Endothelial cell of umbilical vein (primary cell): Measurements from ENCODE around the gene SRPK1. TPM values are rescaled to one million over a fixed set of nuclear protein-coding genes. Genes with fewer than 3 reads are reported as not detected.

Source experiments
- BruUV-seq: library from RNA; stranded (reverse); fragments of 400-500 nt; replicated peaks from 2 replicates; lab custom pipeline; 2021; lab: Mats Ljungman, UMichigan
- CTCF ChIA-PET: fragments of 300-600, 350-600 bp; sonication (Branson Sonifier 250); formaldehyde crosslinking; loops from one replicate; lab custom pipeline; 2021; ENCODE audit warnings: antibody characterized with exemption, inconsistent platforms; lab: Charles Lee
- POLR2A ChIA-PET: fragments of 300-600, 350-600 bp; sonication (Branson Sonifier 250); formaldehyde crosslinking; loops from one replicate; lab custom pipeline; 2021; ENCODE audit warnings: antibody characterized with exemption, inconsistent platforms; lab: Charles Lee
- DNase-seq: peaks from one replicate; pipeline ENCODE4 v3.0.0-alpha.2; 2011; ENCODE audit warnings: low read depth, low spot score
- FAIRE-seq: peaks from 2 replicates; lab custom pipeline; 2011; peaks lifted over from hg19 to GRCh38; lab: Jason Lieb, UNC
- H2AFZ ChIP-seq: 2 replicates; pipeline ENCODE4 v1.6.0; 2012; ENCODE audit warnings: low read depth, low read length, control low read depth, inconsistent platforms
- H3K27ac ChIP-seq: 2 replicates; pipeline ENCODE4 v1.5.1; 2011; ENCODE audit warnings: low read depth, mild to moderate bottlenecking, control low read depth, low read length, moderate library complexity; ENCODE audit not compliant: insufficient read depth
- H3K27me3 ChIP-seq, 2 experiments: 2 replicates each; pipeline versions ENCODE4 v1.6.0 to v1.6.1; 2011; ENCODE audit warnings: low read length in 2 of 2, mixed read lengths in 1 of 2; ENCODE audit not compliant: control insufficient read depth in 2 of 2, insufficient read depth in 2 of 2
- H3K36me3 ChIP-seq, 2 experiments: 2 replicates in 1 of 2; 3 replicates in 1 of 2; pipeline ENCODE4 v1.5.1; 2011; ENCODE audit warnings: low read length in 2 of 2, mild to moderate bottlenecking in 1 of 2, moderate library complexity in 1 of 2; ENCODE audit not compliant: control insufficient read depth in 2 of 2, insufficient read depth in 2 of 2; ENCODE audit errors: extremely low read depth in 1 of 2
- H3K4me1 ChIP-seq: 3 replicates; pipeline ENCODE4 v1.5.1; 2011; ENCODE audit warnings: mild to moderate bottlenecking, low read length; ENCODE audit not compliant: control insufficient read depth, insufficient read depth; ENCODE audit errors: extremely low read depth
- H3K4me2 ChIP-seq: 2 replicates; pipeline ENCODE4 v1.6.1; 2011; ENCODE audit warnings: low read length, control low read depth, mixed read lengths; ENCODE audit not compliant: insufficient read depth
- H3K4me3 ChIP-seq, 3 experiments: fragments of 200-600 bp in 1 of 3; sonication (generic), shearing (Covaris generic) in 1 of 3; replicated peaks in 1 of 3; 2 replicates each; pipeline ENCODE4 v1.5.1; 2011 to 2016; ENCODE audit warnings: control low read depth in 3 of 3, low read length in 3 of 3, mild to moderate bottlenecking in 2 of 3, inconsistent platforms in 1 of 3, low read depth in 1 of 3, moderate library complexity in 1 of 3; ENCODE audit not compliant: insufficient read depth in 1 of 3
- H3K79me2 ChIP-seq: 2 replicates; pipeline ENCODE4 v1.6.0; 2012; ENCODE audit warnings: low read length, inconsistent platforms; ENCODE audit not compliant: control insufficient read depth, insufficient read depth
- H3K9ac ChIP-seq: replicated peaks from 2 replicates; pipeline ENCODE3; 2011; ENCODE audit warnings: low read length, control low read depth; ENCODE audit not compliant: insufficient read depth; ENCODE audit errors: extremely low read depth
- H3K9me1 ChIP-seq: replicated peaks from 3 replicates; pipeline ENCODE4 v1.6.0; 2011; ENCODE audit warnings: mild to moderate bottlenecking, low read length; ENCODE audit not compliant: control insufficient read depth, insufficient read depth; ENCODE audit errors: extremely low read depth
- H3K9me3 ChIP-seq: replicated peaks from 2 replicates; pipeline ENCODE4 v1.5.1; 2012; ENCODE audit warnings: low read length, inconsistent platforms; ENCODE audit not compliant: control insufficient read depth, insufficient read depth
- H4K20me1 ChIP-seq: replicated peaks from 2 replicates; pipeline ENCODE3; 2011; ENCODE audit warnings: mild to moderate bottlenecking, low read length; ENCODE audit not compliant: control insufficient read depth, insufficient read depth; ENCODE audit errors: extremely low read depth
- EZH2 ChIP-seq: IDR thresholded peaks from 2 replicates; pipeline ENCODE4 v1.6.1; 2012; ENCODE audit warnings: borderline replicate concordance, low read depth, mild to moderate bottlenecking, moderate library complexity, low read length, inconsistent platforms; ENCODE audit not compliant: severe bottlenecking
- FOS ChIP-seq: IDR thresholded peaks from 2 replicates; pipeline ENCODE4 v1.6.1; 2011; ENCODE audit warnings: mild to moderate bottlenecking, low read length, moderate library complexity, borderline replicate concordance; ENCODE audit not compliant: insufficient read depth
- GATA2 ChIP-seq: IDR thresholded peaks from 2 replicates; pipeline ENCODE4 v1.7.0; 2011; ENCODE audit warnings: low read depth, mild to moderate bottlenecking, moderate library complexity, mixed read lengths, low read length; ENCODE audit not compliant: insufficient read length, insufficient read depth
- JUN ChIP-seq: IDR thresholded peaks from 2 replicates; pipeline ENCODE4 v1.6.1; 2011; ENCODE audit warnings: borderline replicate concordance, low read depth; ENCODE audit not compliant: insufficient read length, insufficient read depth
- MYC ChIP-seq: IDR thresholded peaks from one replicate; pipeline ENCODE4 v1.6.1; 2011; ENCODE audit warnings: mild to moderate bottlenecking, low read depth, low read length
- POLR2A ChIP-seq: IDR thresholded peaks from 2 replicates; pipeline ENCODE4 v1.6.1; 2012; ENCODE audit warnings: low read depth, mild to moderate bottlenecking, control low read depth, low read length
- POLR2AphosphoS5 ChIP-seq: IDR thresholded peaks from 2 replicates; pipeline ENCODE4 v1.6.1; 2012; ENCODE audit warnings: low read depth, mild to moderate bottlenecking, control low read depth, low read length, moderate library complexity; ENCODE audit not compliant: insufficient read depth
- dilution Hi-C: fragments of 300-500 bp; cut with MboI; formaldehyde crosslinking; loops from one replicate; pipeline ENCODE4 v1.15.0; 2019; ENCODE audit warnings: low sequenced_read_pairs; ENCODE audit not compliant: extremely low pct_ligation_motif_present
- intact Hi-C: fragments of 100-400 bp; cut with micrococcal nuclease; formaldehyde crosslinking; loops from one replicate; pipeline ENCODE4 v1.10.0; 2022
- polyA plus RNA-seq, 4 experiments: library from polyadenylated mRNA; depleted of rRNA in 3 of 4; stranded (reverse) in 3 of 4; unstranded in 1 of 4; fragments of >200 nt; gene quantifications; 2 replicates each; pipeline versions ENCODE4 v1.2.1 to v1.2.3, GENCODE V29; 2011 to 2012; ENCODE audit warnings: missing spikeins in 1 of 4
- total RNA-seq: library from RNA; stranded (reverse); gene quantifications from 2 replicates; pipeline ENCODE4 v1.2.3, GENCODE V29; 2021
- TF ChIP-seq, protein P1 (sequence below): IDR thresholded peaks from 2 replicates; pipeline ENCODE4 v1.6.1; 2011; ENCODE audit not compliant: insufficient read depth, insufficient read length
- TF ChIP-seq, protein P2 (sequence below), 2 donors: IDR thresholded peaks; 1 replicate in 1 of 2; 2 replicates in 1 of 2; pipeline ENCODE4 v1.5.1; 2011; ENCODE audit warnings: low read length in 2 of 2, mild to moderate bottlenecking in 2 of 2, moderate library complexity in 2 of 2, control low read depth in 1 of 2, inconsistent platforms in 1 of 2, low read depth in 1 of 2; ENCODE audit not compliant: insufficient read depth in 1 of 2; ENCODE audit errors: extremely low read depth in 1 of 2

The SRPK1 gene
- total and polyA plus RNA-seq, 2 donors (not counting 3 experiments of a cell fraction or from before 2014, with no cell fraction given): 18.9 to 72.7 TPM

GRCh38 chr6:35924146-35924545, 3.2 kb upstream of the SRPK1 start:
- BruUV-seq: no TSS peak
- Histone ChIP-seq H3K27ac (no peak overlapping the region), H3K9ac (no peak overlapping the region), H3K4me3 (no peak overlapping the region), H3K9me1 (no peaks in the 10 kb centered on the region), H3K36me3 (no peaks in the 10 kb centered on the region), H4K20me1 (no peaks in the 10 kb centered on the region), H3K79me2 (peaks cover 15% of the 10 kb centered on the region), H3K9me3 (no peaks in the 10 kb centered on the region), H3K4me1 (peaks cover 10% of the 10 kb centered on the region), H3K4me2 (no peak overlapping the region), H3K27me3 (no peaks in the 10 kb centered on the region), H2AFZ (no peak overlapping the region)
- intact Hi-C loops: no loop called here
- FAIRE-seq: no peak
- TF ChIP-seq POLR2A (no peak), POLR2AphosphoS5 (no peak), FOS (no peak), JUN (no peak), EZH2 (no peak), GATA2 (no peak), MYC (no peak)
- TF ChIP-seq, protein P1, sequence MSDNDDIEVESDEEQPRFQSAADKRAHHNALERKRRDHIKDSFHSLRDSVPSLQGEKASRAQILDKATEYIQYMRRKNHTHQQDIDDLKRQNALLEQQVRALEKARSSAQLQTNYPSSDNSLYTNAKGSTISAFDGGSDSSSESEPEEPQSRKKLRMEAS: no peak
- TF ChIP-seq, protein P2, sequence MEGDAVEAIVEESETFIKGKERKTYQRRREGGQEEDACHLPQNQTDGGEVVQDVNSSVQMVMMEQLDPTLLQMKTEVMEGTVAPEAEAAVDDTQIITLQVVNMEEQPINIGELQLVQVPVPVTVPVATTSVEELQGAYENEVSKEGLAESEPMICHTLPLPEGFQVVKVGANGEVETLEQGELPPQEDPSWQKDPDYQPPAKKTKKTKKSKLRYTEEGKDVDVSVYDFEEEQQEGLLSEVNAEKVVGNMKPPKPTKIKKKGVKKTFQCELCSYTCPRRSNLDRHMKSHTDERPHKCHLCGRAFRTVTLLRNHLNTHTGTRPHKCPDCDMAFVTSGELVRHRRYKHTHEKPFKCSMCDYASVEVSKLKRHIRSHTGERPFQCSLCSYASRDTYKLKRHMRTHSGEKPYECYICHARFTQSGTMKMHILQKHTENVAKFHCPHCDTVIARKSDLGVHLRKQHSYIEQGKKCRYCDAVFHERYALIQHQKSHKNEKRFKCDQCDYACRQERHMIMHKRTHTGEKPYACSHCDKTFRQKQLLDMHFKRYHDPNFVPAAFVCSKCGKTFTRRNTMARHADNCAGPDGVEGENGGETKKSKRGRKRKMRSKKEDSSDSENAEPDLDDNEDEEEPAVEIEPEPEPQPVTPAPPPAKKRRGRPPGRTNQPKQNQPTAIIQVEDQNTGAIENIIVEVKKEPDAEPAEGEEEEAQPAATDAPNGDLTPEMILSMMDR (IDR thresholded peaks at IDR 0.05; ENCODE audit: extremely low read depth in 1 of 2, insufficient read depth in 1 of 2, low read depth in 1 of 2, low read length in 2 of 2): no peak
- ChIA-PET POLR2A (no interaction called here), CTCF (interaction anchor here (0.8 to 1.0 kb wide), 2 partner anchors 9 to 32 kb away, joined by 3 read pairs; no protein-coding TSS in a partner anchor)
- dilution Hi-C loops: no loop called here
- no peak for DNase-seq
